Stimulated activated CD8-positive, alpha-beta memory T cell treated with anti-CD3 and anti-CD28 coated beads, Interleukin-4, amount 100 ng/mL, for 4 hours (primary cell): Measurements from ENCODE around the gene PCNT.
A peak's percentile ranks its signal among the peaks of the same experiment; 100 is the strongest.
"Not testable (repeated sequence)": the region's sequence is repeated elsewhere in the genome, so short reads cannot be mapped to it uniquely, and the experiment has no call there.

ENCODE experiments used
- DNase-seq, 2 donors: peaks; one replicate each; pipeline ENCODE4 v3.0.0-alpha.2; 2020; ENCODE audit warnings: low read depth in 2 of 2, low spot score in 1 of 2

The PCNT gene

DNA sequence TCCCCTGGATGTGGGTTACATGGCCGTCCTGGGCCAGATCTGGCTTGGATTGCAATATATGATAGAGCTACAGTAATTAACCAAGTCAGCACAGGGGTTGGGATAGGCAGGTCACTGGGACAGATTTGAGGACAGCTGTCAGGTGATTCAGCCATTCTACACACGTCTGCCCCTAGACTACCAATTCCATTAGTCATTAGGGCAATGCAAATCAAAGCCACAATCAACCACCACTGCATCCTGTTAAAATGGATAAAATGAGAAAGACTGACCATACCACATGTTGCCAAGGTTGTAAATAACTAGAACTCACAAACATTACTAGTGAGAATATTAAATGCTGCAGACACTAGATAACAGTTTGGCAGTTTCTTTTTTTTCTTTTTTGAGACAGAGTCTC, 16.3 kb upstream of the PCNT start:
- no peak for DNase-seq

DNA sequence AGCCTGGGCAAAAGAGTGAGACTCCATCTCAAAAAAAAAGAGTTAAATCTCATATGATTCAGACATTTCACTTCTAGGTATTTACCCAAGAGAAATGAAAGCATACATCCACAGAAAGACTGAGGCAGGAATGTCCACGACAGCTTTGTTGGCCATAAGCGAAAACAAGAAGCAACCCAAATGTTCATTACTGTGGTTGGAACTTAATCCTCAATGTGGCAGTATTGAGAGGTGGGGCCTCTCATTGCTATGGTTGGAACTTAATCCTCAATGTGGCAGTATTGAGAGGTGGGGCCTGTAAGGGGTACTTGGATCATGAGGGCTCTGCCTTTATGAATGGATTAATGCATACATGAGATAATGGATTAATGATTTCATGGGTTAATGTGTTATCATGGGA, 15.5 kb upstream of the PCNT start:
- DNase-seq: no peak

DNA sequence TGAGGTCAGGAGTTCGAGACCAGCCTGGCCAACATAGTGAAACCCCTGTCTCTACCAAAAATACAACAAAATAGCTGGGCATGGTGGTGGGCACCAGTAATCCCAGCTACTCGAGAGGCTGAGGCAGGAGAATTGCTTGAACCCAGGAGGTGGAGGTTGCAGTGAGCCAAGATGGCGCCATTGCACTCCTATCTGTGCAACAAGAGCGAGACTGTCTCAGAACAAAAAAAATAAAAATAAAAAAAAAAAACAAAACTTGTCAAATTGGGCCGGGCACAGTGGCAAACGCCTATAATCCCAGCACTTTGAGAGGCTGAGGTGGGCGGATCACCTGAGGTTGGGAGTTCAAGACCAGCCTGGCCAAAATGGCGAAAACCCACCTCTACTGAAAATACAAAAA, 13.7 kb upstream of the PCNT start:
- DNase-seq: not testable (repeated sequence)

DNA sequence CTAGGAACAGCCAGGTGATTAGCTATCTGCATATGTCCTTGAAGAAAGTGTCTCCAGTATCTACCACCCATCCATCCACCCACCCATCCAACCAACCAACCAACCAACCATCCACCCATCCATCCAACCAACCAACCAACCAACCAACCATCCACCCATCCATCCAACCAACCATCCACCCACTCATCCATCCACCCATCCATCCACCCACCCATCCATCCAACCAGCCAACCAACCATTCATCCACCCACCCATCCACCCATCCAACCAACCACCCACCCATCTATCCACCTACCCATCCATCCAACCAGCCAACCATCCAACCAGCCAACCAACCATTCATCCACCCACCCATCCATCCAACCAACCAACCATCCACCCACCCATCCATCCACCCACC, 12.4 kb upstream of the PCNT start:
- DNase-seq: no peak

DNA sequence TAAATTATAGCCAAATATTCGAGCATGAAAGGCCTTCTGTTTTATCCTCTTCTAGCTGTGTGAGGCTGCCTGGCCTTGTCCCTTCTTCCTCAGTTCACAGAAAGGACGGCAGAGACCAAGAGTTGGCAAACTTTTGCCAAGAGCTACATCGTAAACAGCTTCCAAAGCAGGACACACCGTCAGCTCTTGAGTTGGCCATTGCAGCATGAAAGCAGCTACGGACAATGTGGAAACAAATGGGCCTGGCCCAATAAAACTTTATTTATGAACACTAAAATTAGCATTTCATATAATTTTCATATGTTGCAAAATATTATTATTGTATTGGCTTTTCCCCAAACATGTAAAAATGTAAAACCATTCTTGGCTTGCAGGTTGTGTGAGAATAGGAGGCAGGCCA, 11.0 kb upstream of the PCNT start:
- DNase-seq: no peak

DNA sequence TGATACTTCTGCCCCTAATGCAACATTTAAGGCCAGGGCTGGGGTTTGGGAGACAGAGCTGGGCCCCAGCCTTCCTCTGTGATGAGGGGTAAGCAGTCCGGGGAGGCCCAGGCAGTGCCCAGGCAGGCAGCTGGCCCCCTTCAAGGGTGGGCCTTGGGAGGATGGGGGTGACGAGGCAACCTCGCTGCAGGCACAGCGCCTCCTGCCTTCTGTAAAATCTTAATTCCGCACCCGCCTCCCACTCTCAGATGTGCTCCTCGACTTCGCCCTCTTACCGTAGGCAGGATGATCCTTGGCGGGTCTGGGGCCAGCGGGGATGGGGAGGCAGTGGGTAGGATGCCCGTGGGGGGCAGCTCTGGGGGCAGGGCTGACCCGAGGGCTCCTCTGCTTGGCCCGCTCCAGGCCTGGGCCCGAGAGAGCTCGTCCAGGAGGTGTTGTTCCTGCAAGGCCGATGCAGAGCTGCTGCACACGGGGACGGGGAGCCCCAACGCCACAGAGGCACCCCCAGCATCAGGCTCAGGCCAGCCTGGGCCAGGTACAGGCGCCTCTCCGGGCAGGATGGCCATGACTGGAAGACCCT, 9.4 kb upstream of the PCNT start:
- no peak for DNase-seq

DNA sequence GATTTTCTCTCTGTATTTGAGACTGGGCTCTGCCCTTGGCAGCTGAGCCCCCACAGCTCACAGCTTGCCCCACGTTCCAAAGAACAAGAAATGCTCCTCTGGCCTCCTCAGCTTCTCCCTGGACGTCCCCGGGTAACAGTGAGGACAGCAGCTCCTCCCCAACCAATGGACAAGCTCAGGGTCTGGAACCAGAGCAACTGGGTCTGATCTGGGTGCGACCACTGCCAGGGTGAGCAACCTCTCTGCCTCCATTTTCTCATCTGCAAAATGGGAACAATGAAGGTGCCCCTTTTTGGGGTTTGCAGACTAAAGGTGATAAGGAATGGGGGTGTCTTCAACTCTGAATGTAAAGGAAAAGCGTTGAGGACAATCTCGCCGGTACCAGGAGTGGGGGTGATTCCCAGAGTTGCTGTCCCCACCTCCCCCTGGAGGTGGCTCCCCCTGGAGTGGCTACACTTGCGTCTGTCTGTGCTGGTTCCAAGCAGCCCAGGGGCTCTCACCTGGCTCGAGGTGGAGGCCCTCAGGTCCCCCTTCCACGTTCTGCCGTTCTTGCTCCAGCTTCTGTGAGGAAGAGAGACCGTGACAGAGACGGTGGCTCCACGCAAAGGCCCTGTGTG, 7.1 kb upstream of the PCNT start:
- no peak for DNase-seq

DNA sequence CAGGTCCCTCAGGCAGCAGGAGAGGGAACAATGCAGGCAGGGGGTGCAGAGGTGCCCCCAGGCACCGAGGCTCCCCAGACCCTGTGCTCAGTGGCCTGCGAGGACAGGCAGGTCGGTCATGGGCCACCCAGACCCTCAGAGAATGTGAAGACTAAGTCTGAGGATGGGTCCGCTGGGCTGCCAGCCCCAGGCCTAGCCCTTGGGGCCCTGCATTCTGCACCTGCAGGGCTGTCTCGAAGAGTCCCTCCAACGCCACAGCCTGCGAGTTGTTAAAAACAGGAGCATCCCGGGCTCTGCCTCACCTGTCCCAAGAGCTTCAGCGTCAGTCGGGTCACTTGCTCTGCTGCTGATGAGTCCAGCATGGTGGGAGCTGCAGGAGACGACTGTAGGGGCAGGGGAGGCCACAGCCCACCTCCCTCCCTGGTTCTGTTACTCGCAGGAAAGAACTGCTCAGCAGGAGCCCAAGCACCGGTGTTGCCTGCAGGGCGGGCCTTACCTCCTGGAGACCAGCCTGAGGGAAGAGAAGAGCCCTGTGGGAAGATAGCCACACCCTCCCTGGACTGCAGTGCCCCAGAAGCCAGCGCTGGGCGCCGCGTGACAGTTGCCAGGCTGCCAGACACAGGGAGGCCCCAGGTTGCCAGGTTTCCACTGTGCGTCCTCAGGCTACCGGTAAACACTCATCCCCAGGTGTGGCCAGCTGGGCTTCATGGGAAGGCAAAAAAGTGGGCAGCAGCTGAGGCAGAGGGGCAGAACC, 6.1 kb upstream of the PCNT start:
- DNase-seq: no peak

DNA sequence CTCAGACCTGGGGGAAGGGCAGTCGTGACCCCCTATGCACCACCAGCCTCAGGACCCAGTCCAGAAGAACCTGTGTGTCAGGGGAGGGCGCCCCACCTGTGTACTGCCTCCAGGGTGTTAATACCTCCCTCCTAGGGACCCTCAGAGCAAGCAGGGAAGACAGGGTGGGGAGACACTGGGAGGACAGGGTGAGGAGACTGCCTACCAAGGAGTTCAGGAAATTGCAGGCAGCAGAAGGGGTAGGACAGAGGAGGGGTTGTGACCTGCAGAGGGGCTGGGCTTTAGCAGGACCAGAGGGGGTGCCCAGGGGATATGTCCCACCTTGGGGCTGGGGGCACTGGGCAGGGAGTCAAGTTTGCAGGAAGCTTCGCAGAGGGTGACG, 5.5 kb upstream of the PCNT start:
- no peak for DNase-seq

DNA sequence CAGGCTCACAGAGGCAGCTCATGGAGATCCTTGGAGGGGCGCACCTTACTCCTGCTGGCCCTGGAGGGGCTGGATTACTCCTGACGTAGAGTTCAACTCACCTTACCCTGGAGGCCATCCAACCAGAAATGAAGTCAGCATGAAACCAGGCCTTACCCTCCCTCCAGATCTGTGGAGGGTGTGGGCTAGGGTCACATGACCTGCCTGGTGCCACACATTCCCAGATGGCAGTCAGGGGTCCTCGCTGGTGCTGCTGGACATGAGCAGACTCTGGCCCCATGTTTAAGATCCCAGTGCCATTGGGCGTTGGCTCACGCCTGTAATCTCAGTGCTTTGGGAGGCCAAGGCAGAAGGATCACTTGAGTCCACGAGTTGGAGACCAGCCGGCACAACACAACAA, 4.8 kb upstream of the PCNT start:
- DNase-seq: no peak

DNA sequence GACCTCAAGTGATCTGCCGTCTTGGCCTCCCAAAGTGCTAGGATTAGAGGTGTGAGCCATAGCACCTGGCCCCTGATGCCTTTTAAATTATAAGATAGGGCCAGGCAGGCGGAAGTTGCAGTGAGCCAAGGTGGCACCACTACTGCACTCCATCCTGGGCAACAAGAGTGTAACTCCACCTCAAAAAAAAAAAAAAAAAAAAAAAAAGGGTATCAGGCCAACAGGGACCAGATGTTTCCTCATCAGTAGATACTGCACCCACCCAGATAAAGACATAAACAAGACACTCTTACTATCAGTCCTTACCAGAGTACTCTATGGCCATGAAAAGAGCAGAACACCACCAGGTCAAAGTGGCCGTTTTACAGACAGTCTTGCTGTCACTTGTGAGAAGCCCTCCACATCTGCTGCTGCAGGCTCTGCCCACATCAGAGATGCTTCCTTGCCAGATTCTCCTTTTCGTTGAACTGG, 3.6 kb upstream of the PCNT start:
- no peak for DNase-seq

DNA sequence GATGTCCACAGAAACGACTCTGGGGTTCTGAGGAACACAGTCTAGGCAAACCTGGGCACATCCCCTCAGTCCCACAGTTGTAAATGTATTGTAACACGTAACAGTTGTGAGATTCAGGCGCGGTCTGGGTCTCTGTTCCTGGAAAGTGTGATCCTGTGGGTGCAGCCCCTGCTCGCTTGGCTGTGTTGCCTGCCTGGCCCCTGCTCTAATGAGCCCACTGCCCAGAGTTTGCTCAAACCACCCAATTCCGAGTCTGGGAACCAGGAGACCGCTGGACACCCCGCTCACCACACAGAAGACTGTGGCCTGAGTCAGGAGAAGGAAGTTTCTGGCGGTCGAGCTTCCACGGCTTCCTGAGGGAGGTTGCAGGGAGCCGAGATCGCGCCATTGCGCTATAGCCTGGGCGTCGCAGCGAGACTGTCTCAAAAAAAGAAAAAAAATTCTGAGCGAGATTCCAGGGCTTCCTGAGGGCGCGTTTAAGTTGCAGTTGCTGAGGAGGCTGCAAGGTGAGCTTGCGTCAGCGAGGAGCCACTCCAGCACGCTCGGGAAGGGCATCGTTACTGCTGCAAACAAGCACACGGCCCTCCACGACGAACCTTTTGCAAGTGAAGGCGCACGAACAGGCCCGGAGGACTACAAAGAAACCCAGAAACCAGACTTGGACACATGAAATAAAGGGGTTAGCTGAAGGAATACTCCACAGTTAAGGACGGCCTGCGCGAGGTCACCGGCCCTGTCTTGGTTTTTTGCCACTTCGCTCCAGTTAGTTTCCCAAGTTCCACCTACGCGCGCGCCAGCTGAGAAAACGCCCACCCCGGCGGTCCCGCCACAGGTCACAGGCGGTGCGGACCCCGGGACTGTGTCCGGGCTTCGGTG, 1.4 kb upstream of the PCNT start:
- no peak for DNase-seq

DNA sequence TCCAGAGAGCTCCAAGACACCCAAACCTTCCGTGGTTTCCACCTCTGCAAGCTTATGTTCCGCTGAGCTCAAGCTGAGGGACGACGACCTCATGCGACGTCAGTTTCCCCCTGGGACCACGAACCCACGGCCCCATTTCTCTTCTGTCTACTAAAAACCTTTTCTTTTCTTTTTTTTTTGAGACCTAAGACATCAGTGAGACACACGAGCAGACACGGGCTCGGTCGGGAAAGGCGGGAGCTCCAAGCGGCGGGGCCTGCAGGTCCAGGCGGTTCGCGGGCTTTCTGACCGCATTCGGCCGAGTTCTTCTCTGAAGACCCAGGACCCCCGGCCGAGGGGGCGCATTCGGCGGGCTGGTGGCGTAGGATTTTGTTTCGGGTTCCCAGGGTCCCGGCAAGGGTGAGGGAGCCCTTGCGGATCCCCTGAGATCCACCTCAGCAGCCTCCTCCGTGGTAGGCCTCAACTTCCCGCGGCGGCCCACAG, 688 bp upstream of the PCNT start:
- no peak for DNase-seq

DNA sequence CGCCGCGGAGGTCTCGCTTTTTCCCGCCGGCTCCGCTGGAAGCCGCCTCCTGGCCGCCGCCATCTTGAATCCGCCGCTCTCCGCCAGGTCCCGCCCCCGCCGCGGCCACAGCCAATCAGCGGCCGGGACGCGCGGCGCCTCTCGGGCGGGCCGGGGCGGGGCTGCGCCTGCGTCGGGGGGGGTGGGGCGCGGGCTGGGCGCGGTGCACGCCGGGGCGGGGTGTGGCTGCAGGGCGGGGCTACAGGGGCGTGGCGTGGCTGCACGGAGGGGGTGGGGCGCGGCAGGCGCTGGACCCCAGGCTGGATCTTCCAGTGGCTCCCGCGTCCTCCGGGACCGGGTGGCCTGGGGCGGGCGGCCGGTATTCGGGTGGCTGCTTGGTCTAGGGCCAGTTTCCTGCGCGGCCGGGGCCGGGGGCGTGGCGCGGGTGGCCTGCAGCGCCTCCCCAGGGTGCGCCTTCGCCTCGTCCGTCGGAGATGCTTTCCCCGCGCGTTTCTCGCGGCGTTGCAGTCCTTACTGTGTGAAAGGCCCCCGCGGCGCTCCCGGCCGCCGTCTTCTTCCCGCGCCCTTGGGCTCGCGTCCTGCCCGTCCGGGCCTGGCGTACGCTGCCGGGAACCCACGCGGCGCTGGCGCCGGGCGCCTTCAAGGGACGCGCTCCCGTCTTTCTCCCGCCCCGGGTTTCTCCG, 575 bp downstream of the PCNT start:
- peak; percentile 70 to 74 for DNase-seq

DNA sequence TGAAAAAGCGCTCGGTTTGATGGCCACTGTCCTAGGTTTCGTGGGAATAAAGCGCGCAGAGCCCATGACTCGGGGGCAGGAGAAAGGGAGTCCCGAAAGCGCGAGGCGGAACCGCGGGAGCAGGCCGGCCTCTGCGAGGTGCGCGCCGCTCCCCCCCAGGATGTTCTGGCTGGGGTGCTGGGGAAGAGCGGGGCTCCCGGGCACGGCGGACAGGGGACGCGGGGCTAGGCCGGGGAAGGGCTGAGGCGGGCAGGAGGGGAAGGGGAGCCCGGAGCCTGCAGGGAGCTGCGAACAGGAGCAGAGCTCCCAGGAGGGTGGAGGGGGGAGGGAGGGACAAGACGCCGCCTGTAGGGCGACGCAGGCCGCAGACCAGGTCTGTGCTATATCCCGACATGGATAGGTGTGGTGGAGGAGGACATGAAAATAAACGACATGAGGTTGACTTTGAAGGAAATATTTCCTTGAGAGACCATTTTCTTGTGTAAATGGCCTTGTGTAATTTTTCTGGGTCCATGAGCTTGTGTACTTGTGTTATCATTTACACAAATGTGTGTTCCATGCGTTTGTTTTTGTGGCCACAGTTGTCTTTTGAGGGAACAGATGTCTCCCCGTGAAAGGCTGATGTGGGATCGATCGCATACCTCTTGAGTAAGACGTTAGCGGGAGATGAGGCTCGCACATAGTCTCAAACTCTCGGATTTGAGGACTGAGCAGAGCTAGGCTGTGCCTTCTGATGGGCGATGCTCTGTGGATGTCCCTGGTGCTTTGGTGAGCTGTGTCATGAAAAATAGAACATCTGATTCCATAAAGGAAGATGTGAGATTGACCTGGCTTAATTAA, 1.3 kb downstream of the PCNT start:
- DNase-seq: no peak

DNA sequence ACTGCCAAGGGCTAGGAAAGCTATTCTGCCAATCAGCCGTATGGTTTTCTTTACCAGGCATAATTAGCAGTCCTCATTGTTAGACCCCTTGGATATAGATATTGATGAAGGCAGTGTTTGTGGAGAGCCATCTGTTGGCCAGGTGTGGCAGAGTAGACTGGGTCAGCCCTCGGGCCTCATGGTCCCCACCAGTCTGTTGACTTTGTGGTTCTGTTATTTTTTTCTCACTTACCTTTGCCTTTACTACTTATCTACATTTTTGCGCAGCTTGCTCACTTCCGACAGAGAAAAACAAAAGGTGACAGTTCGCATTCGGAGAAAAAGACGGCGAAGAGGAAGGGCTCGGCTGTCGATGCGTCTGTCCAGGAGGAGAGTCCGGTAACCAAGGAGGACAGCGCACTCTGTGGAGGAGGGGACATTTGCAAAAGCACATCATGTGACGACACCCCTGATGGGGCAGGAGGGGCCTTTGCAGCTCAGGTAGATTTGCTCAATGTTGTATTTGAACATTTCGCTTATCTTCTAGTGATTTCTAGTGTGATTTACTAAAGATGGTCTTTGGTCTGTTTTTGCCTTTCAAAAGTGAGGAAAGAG, 2.3 kb downstream of the PCNT start:
- DNase-seq: no peak

DNA sequence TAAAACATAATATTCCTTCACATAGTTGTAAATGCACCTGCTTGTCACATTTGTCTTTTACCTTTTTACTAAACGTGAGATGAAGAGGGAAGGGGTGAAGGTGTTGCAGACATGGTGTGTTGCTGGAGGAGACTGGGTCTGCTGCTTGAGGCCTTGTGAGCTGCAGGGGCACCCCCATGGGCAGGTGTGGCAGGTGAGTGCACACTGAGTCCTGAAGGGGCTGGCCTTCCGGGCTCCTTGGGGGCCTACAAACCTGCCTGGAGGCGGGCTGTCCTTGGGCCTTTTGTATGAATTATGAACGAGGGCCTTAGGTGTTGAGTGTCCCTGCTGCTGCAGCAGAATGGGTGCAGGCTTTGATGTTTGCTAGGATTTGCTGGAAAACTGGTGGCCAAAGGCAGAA, 3.8 kb downstream of the PCNT start:
- no peak for DNase-seq

DNA sequence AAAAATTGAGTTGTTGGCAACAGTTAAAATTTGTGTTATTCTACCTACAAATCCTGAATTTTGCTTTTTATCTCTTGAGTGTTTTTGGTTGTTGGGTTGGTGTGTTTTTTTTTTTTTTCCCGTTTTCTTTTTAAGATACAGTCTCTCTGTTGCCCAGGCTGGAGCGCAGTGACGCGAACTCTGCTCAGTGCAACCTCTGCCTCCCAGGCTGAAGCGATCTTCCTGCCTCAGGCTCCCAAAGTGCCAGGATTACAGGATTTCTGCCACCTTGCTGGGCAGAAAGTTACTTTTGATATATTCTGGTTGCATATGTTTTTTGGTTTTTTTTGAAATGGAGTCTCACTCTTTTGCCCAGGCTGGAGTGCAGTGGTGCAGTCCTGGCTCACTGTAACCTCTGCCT, 4.2 kb downstream of the PCNT start:
- DNase-seq: no peak

DNA sequence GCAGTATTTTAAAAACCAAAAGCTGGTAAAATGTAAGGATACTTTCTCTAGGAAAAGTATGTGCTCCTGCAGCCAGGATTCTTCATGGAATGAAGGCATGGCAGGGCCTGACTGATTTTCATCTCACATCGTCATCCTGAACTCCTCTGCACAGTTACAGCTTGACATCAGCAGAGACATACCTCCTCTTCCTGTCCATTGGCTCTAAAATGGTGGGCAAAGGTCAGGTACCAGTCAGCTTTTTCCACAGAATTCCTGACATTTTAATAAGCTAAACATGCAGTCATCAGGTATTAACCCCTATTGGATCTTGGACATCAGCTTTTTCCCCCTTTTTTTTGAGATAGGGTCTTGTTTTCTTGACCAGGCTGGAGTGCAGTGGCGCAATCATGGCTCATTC, 5.8 kb downstream of the PCNT start:
- no peak for DNase-seq
